VCaP (cell line): ENCODE results near the gene PMEPA1.

ENCODE experiments used
- H3K27ac ChIP-seq: fragments of 450-650 bp; 2 replicates; pipeline ENCODE4 v1.5.1; 2017
- CTCF ChIP-seq: fragments of 450-650 bp; conservative IDR thresholded peaks from 2 replicates; pipeline ENCODE4 v1.5.1; 2017; ENCODE audit warnings: mild to moderate bottlenecking, moderate library complexity

The PMEPA1 gene

GRCh38 chr20:57704245-57704644 is 5.6 kb downstream of the PMEPA1 start:
- no peak for TF ChIP-seq CTCF
- peak overlapping the region; percentile 99 for H3K27ac ChIP-seq

- no peak for TF ChIP-seq CTCF
- H3K27ac ChIP-seq = peak overlapping the region; percentile 99
Observed at GRCh38 chr20:57703013-57703412, 6.8 kb downstream of the PMEPA1 start.

GRCh38 chr20:57702521-57702920 is 7.3 kb downstream of the PMEPA1 start:
- peak overlapping the region; percentile 99 for H3K27ac ChIP-seq

GRCh38 chr20:57702091-57702490 is 7.7 kb downstream of the PMEPA1 start:
- no peak for TF ChIP-seq CTCF
- H3K27ac ChIP-seq = peak overlapping the region; percentile 99

More at GRCh38 chr20:57702521-57702920, 7.3 kb downstream of the PMEPA1 start:
- no peak for TF ChIP-seq CTCF

- peak overlapping the region; percentile 99 for H3K27ac ChIP-seq
- no peak for TF ChIP-seq CTCF
Observed at GRCh38 chr20:57701651-57702050, 8.2 kb downstream of the PMEPA1 start.

- no peak for TF ChIP-seq CTCF
Observed at GRCh38 chr20:57701090-57701489, 8.7 kb downstream of the PMEPA1 start.

GRCh38 chr20:57699395-57699794 is 10.4 kb downstream of the PMEPA1 start:
- peak overlapping the region; percentile 99 for H3K27ac ChIP-seq
- no peak for TF ChIP-seq CTCF

More at GRCh38 chr20:57701090-57701489, 8.7 kb downstream of the PMEPA1 start:
- peak overlapping the region; percentile 99 for H3K27ac ChIP-seq
